ENCODE measurements around the gene CHRNA1.

GRCh38 chr2:174728096-174728495, 36.2 kb downstream of the CHRNA1 start:
- TF ChIP-seq CTCF (IDR thresholded peaks at IDR 0.05) (no peak), POLR2A (IDR thresholded peaks at IDR 0.05) (no peak)

Data from esophagus squamous epithelium (tissue), 4 donors.